ENCODE results near the gene WDR45. TPM values are rescaled to one million over a fixed set of nuclear protein-coding genes. Genes with fewer than 3 reads are reported as not detected.

The WDR45 gene
- total and polyA plus RNA-seq, 2 of the 13 experiments (the other 11 are each of a cell fraction or from before 2014, with no cell fraction given): 16.4 to 65.5 TPM

- H3K4me2 ChIP-seq (ENCODE audit: low read depth, low read length): no peak overlapping the region
- DNase-seq (ENCODE audit: low spot score): no peak
- H3K9ac ChIP-seq (ENCODE audit: insufficient read depth, low read depth, low read length): no peak overlapping the region
- H3K4me1 ChIP-seq (ENCODE audit: insufficient read depth, low read length): no peaks in the 10 kb centered on the region
- no peak overlapping the region for H2AFZ ChIP-seq (ENCODE audit: low read length)
- ChIA-PET POLR2A (no interaction called here), CTCF (ENCODE audit: low intra/inter-chr PET ratio, low total read pairs) (no interaction called here)
- peaks cover 0 to 4% of the 10 kb centered on the region in 2 experiments; a peak in 2 of 5 replicates for H3K36me3 ChIP-seq (replicated peaks in 1 of 2; ENCODE audit: control insufficient read depth in 1 of 2, insufficient read depth in 2 of 2, low read length in 2 of 2)
- no peaks in the 10 kb centered on the region for H3K27me3 ChIP-seq (ENCODE audit: control insufficient read depth in 1 of 2, insufficient read depth in 2 of 2, low read length in 2 of 2)
- no peak overlapping the region for H3K4me3 ChIP-seq (replicated peaks in 1 of 3; ENCODE audit: insufficient read depth in 1 of 3, low read depth in 2 of 3, low read length in 3 of 3)
- no TSS peak for BruUV-seq (replicated peaks)
- ATAC-seq: no peak
- no peak for FAIRE-seq
- in situ Hi-C loops (cut with HindIII; ENCODE audit: extremely low pct_ligation_motif_present, low pct_unique_long_range_greater_than_20kb): no loop called here
- no peaks in the 10 kb centered on the region for H3K79me2 ChIP-seq (ENCODE audit: insufficient read depth, low read length)
- intact Hi-C loops (cut with micrococcal nuclease; ENCODE audit: unreplicated experiment): no loop called here
- H3K9me3 ChIP-seq (ENCODE audit: low read length): no peaks in the 10 kb centered on the region
- H3K27ac ChIP-seq (ENCODE audit: extremely low read length, insufficient read depth, low read length): no peak overlapping the region
- no peaks in the 10 kb centered on the region for H4K20me1 ChIP-seq (ENCODE audit: insufficient read depth, low read length)
- 96% methylated on average over 24 of the region's 63 CpGs for WGBS (ENCODE audit: low lambda C conversion rate)
- TF ChIP-seq, protein P1, sequence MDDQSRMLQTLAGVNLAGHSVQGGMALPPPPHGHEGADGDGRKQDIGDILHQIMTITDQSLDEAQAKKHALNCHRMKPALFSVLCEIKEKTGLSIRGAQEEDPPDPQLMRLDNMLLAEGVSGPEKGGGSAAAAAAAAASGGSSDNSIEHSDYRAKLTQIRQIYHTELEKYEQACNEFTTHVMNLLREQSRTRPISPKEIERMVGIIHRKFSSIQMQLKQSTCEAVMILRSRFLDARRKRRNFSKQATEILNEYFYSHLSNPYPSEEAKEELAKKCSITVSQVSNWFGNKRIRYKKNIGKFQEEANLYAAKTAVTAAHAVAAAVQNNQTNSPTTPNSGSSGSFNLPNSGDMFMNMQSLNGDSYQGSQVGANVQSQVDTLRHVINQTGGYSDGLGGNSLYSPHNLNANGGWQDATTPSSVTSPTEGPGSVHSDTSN (CRISPR knock-in tag; IDR thresholded peaks at IDR 0.05; ENCODE audit: borderline replicate concordance): no peak
- TF ChIP-seq ZFP82 (CRISPR knock-in tag; IDR thresholded peaks at IDR 0.05; ENCODE audit: borderline replicate concordance) (no peak), RBFOX2 (IDR thresholded peaks at IDR 0.05; ENCODE audit: low read depth, low read length) (peak; percentile 51), ZNF382 (CRISPR knock-in tag; IDR thresholded peaks at IDR 0.05; ENCODE audit: borderline replicate concordance) (no peak), AGO2 (optimal IDR thresholded peaks at IDR 0.05; ENCODE audit: low read depth, low read length) (peak; percentile 76), THAP8 (CRISPR knock-in tag; IDR thresholded peaks at IDR 0.05; ENCODE audit: borderline replicate concordance) (no peak), NR0B2 (CRISPR knock-in tag; IDR thresholded peaks at IDR 0.05) (no peak), ZNF800 (CRISPR knock-in tag; IDR thresholded peaks at IDR 0.05) (no peak), AGO1 (IDR thresholded peaks at IDR 0.05; ENCODE audit: low read depth, low read length, poor library complexity, severe bottlenecking) (peak; percentile 31)
- TF ChIP-seq, protein P2, sequence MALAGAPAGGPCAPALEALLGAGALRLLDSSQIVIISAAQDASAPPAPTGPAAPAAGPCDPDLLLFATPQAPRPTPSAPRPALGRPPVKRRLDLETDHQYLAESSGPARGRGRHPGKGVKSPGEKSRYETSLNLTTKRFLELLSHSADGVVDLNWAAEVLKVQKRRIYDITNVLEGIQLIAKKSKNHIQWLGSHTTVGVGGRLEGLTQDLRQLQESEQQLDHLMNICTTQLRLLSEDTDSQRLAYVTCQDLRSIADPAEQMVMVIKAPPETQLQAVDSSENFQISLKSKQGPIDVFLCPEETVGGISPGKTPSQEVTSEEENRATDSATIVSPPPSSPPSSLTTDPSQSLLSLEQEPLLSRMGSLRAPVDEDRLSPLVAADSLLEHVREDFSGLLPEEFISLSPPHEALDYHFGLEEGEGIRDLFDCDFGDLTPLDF (CRISPR knock-in tag; IDR thresholded peaks at IDR 0.05): no peak
These were observed 7.6 kb downstream of the WDR45 start for GRCh38 chrX:49071877-49072711.
